ENCODE data around the gene SIGLEC10. TPM values are rescaled to one million over a fixed set of nuclear protein-coding genes. Genes with fewer than 3 reads are reported as not detected.
"Not testable (repeated sequence)": the region's sequence is repeated elsewhere in the genome, so short reads cannot be mapped to it uniquely, and the experiment has no call there.

The SIGLEC10 gene
- not detected in 2 replicates for total RNA-seq
- long read RNA-seq: 0 reads

GRCh38 chr19:51417107-51417809 lies at the start of gene SIGLEC10:
SIGLEC10 (minus strand) TSS chr19:51417642; CDS start chr19:51417581, 61 bp downstream.
- no peak within 1 kb of the TSS for H3K4me3 Mint-ChIP-seq (ENCODE audit: low read depth)
- H3K27ac Mint-ChIP-seq: no peak within 1 kb of the TSS
- H3K9me3 Mint-ChIP-seq (ENCODE audit: low read depth): no peaks in the 10 kb centered on the region
- no peaks in the 10 kb centered on the region for H3K36me3 Mint-ChIP-seq (ENCODE audit: insufficient read depth)
- H3K27me3 Mint-ChIP-seq: peaks cover 17% of the 10 kb centered on the region
- no peak for TF ChIP-seq CTCF (IDR thresholded peaks at IDR 0.05; ENCODE audit: unreplicated experiment)
- no peak for DNase-seq (ENCODE audit: low spot score, unreplicated experiment)
- no peaks in the 10 kb centered on the region for H3K4me1 Mint-ChIP-seq (ENCODE audit: low read depth)

GRCh38 chr19:51466723-51467122 lies 49.3 kb upstream of the SIGLEC10 start:
- Mint-ChIP-seq H3K27me3 (peaks cover 59% of the 10 kb centered on the region), H3K4me1 (ENCODE audit: low read depth) (no peaks in the 10 kb centered on the region), H3K27ac (no peak overlapping the region), H3K4me3 (ENCODE audit: low read depth) (no peak overlapping the region), H3K36me3 (ENCODE audit: insufficient read depth) (no peaks in the 10 kb centered on the region), H3K9me3 (ENCODE audit: low read depth) (no peaks in the 10 kb centered on the region)
- TF ChIP-seq CTCF (IDR thresholded peaks at IDR 0.05; ENCODE audit: unreplicated experiment): no peak
- DNase-seq (ENCODE audit: low spot score, unreplicated experiment): no peak

GRCh38 chr19:51463976-51464581 lies 46.6 kb upstream of the SIGLEC10 start:
- H3K4me3 Mint-ChIP-seq (ENCODE audit: low read depth); DNase-seq (ENCODE audit: low spot score, unreplicated experiment); H3K4me1 Mint-ChIP-seq (ENCODE audit: low read depth); H3K27ac Mint-ChIP-seq; H3K9me3 Mint-ChIP-seq (ENCODE audit: low read depth); H3K36me3 Mint-ChIP-seq (ENCODE audit: insufficient read depth): not testable (repeated sequence)
- H3K27me3 Mint-ChIP-seq: peaks cover 56% of the 10 kb centered on the region

GRCh38 chr19:51462681-51463080 lies 45.2 kb upstream of the SIGLEC10 start:
- Mint-ChIP-seq H3K36me3 (ENCODE audit: insufficient read depth) (no peaks in the 10 kb centered on the region), H3K4me3 (ENCODE audit: low read depth) (no peak overlapping the region), H3K9me3 (ENCODE audit: low read depth) (no peaks in the 10 kb centered on the region), H3K4me1 (ENCODE audit: low read depth) (no peaks in the 10 kb centered on the region), H3K27me3 (peaks cover 46% of the 10 kb centered on the region), H3K27ac (no peak overlapping the region)
- no peak for DNase-seq (ENCODE audit: low spot score, unreplicated experiment)
- TF ChIP-seq CTCF (IDR thresholded peaks at IDR 0.05; ENCODE audit: unreplicated experiment): no peak

GRCh38 chr19:51462276-51462675 lies 44.8 kb upstream of the SIGLEC10 start:
- TF ChIP-seq CTCF (IDR thresholded peaks at IDR 0.05; ENCODE audit: unreplicated experiment): no peak
- Mint-ChIP-seq H3K9me3 (ENCODE audit: low read depth) (no peaks in the 10 kb centered on the region), H3K36me3 (ENCODE audit: insufficient read depth) (no peaks in the 10 kb centered on the region), H3K4me1 (ENCODE audit: low read depth) (no peaks in the 10 kb centered on the region), H3K4me3 (ENCODE audit: low read depth) (no peak overlapping the region), H3K27ac (no peak overlapping the region), H3K27me3 (peaks cover 42% of the 10 kb centered on the region)
- no peak for DNase-seq (ENCODE audit: low spot score, unreplicated experiment)

GRCh38 chr19:51461723-51462161 lies 44.3 kb upstream of the SIGLEC10 start:
- Mint-ChIP-seq H3K36me3 (ENCODE audit: insufficient read depth) (no peaks in the 10 kb centered on the region), H3K27me3 (peaks cover 38% of the 10 kb centered on the region), H3K4me1 (ENCODE audit: low read depth) (no peaks in the 10 kb centered on the region), H3K4me3 (ENCODE audit: low read depth) (no peak overlapping the region), H3K27ac (no peak overlapping the region), H3K9me3 (ENCODE audit: low read depth) (no peaks in the 10 kb centered on the region)
- TF ChIP-seq CTCF (IDR thresholded peaks at IDR 0.05; ENCODE audit: unreplicated experiment): no peak
- no peak for DNase-seq (ENCODE audit: low spot score, unreplicated experiment)

Data from progenitor cell of endocrine pancreas (in vitro differentiated cells).